CD14-positive monocyte (primary cell): ENCODE results near the gene BSG. TPM values are rescaled to one million over a fixed set of nuclear protein-coding genes. Genes with fewer than 3 reads are reported as not detected.

Experiments used
- DNase-seq, 3 donors: peaks; one replicate each; pipeline ENCODE4 v3.0.0-alpha.2; 2011 to 2022
- H2AFZ ChIP-seq: 2 replicates; pipeline ENCODE4 v1.6.0; 2012; ENCODE audit warnings: mild to moderate bottlenecking, low read depth, low read length, inconsistent platforms; ENCODE audit not compliant: insufficient read depth, poor library complexity, severe bottlenecking
- H3K27ac ChIP-seq, 2 donors: 1 replicate in 1 of 2; 2 replicates in 1 of 2; pipeline ENCODE4 v1.5.1; 2012 to 2013; ENCODE audit warnings: low read length in 2 of 2, control low read depth in 1 of 2, inconsistent platforms in 1 of 2, low read depth in 1 of 2, mild to moderate bottlenecking in 1 of 2
- H3K27me3 ChIP-seq, 2 donors: one replicate each; pipeline versions ENCODE4 v1.6.0 to v1.6.1; 2011 to 2013; ENCODE audit warnings: low read length in 2 of 2; ENCODE audit not compliant: control insufficient read depth in 2 of 2, insufficient read depth in 2 of 2
- H3K36me3 ChIP-seq, 2 donors: replicated peaks in 1 of 2; 1 replicate in 1 of 2; 2 replicates in 1 of 2; pipeline versions ENCODE4 v1.5.1 to v1.6.1; 2012 to 2013; ENCODE audit warnings: low read length in 2 of 2, control low read depth in 1 of 2, inconsistent platforms in 1 of 2, mild to moderate bottlenecking in 1 of 2; ENCODE audit not compliant: insufficient read depth in 2 of 2, control insufficient read depth in 1 of 2
- H3K4me1 ChIP-seq, 2 donors: 1 replicate in 1 of 2; 2 replicates in 1 of 2; pipeline versions ENCODE4 v1.5.1 to v1.6.1; 2012 to 2013; ENCODE audit warnings: low read length in 2 of 2, control low read depth in 1 of 2, inconsistent platforms in 1 of 2, mild to moderate bottlenecking in 1 of 2, moderate library complexity in 1 of 2; ENCODE audit not compliant: insufficient read depth in 2 of 2, control insufficient read depth in 1 of 2
- H3K4me2 ChIP-seq: replicated peaks from 2 replicates; pipeline ENCODE3; 2012; ENCODE audit warnings: low read length, moderate library complexity, mild to moderate bottlenecking; ENCODE audit not compliant: poor library complexity, severe bottlenecking; ENCODE audit errors: extremely low read depth
- H3K4me3 ChIP-seq, 3 experiments: fragments of 200-600 bp in 1 of 3; sonication (generic) in 1 of 3; replicated peaks in 1 of 3; 1 replicate in 2 of 3; 2 replicates in 1 of 3; pipeline ENCODE4 v1.5.1; 2011 to 2013; ENCODE audit warnings: low read length in 3 of 3, mild to moderate bottlenecking in 3 of 3, control low read depth in 2 of 3, low read depth in 2 of 3, inconsistent platforms in 1 of 3, moderate library complexity in 1 of 3
- H3K79me2 ChIP-seq: 2 replicates; pipeline ENCODE4 v1.6.0; 2012; ENCODE audit warnings: mild to moderate bottlenecking, control low read depth, inconsistent platforms, low read length, moderate library complexity; ENCODE audit not compliant: insufficient read depth
- H3K9ac ChIP-seq: 2 replicates; pipeline ENCODE4 v1.6.0; 2017; ENCODE audit warnings: low read length, mild to moderate bottlenecking; ENCODE audit not compliant: insufficient read depth, poor library complexity, severe bottlenecking
- H3K9me3 ChIP-seq, 2 donors: replicated peaks in 1 of 2; 1 replicate in 1 of 2; 2 replicates in 1 of 2; pipeline versions ENCODE4 v1.5.1 to v1.6.1; 2012 to 2013; ENCODE audit warnings: low read length in 2 of 2, control low read depth in 1 of 2; ENCODE audit not compliant: control insufficient read depth in 1 of 2, insufficient read depth in 1 of 2
- H4K20me1 ChIP-seq: 2 replicates; pipeline ENCODE4 v1.6.0; 2012; ENCODE audit warnings: mild to moderate bottlenecking, low read length, control low read depth, moderate library complexity; ENCODE audit not compliant: insufficient read depth
- H3K27ac Mint-ChIP-seq, 7 donors: one replicate each; pipeline ENCODE4 v1.8.0; 2020; ENCODE audit warnings: mild to moderate bottlenecking in 7 of 7, mixed read lengths in 7 of 7, moderate library complexity in 6 of 7, inconsistent platforms in 2 of 7
- H3K27me3 Mint-ChIP-seq, 3 donors: one replicate each; pipeline ENCODE4 v1.8.0; 2021 to 2022; ENCODE audit warnings: low read depth in 3 of 3, mild to moderate bottlenecking in 3 of 3, mixed read lengths in 3 of 3, moderate library complexity in 3 of 3, inconsistent platforms in 1 of 3
- H3K36me3 Mint-ChIP-seq, 2 donors: one replicate each; pipeline ENCODE4 v1.8.0; 2020; ENCODE audit warnings: mixed read lengths in 2 of 2, inconsistent platforms in 1 of 2, mild to moderate bottlenecking in 1 of 2
- H3K4me1 Mint-ChIP-seq: one replicate; pipeline ENCODE4 v1.8.0; 2020; ENCODE audit warnings: mild to moderate bottlenecking, mixed read lengths
- H3K4me3 Mint-ChIP-seq, 2 donors: one replicate each; pipeline ENCODE4 v1.8.0; 2020; ENCODE audit warnings: mild to moderate bottlenecking in 2 of 2, mixed read lengths in 2 of 2, moderate library complexity in 1 of 2
- H3K9me3 Mint-ChIP-seq, 7 donors: one replicate each; pipeline ENCODE4 v1.8.0; 2020 to 2022; ENCODE audit warnings: mixed read lengths in 7 of 7, mild to moderate bottlenecking in 6 of 7, moderate library complexity in 6 of 7, inconsistent platforms in 2 of 7
- CTCF ChIP-seq: fragments of 200-600 bp; IDR thresholded peaks from one replicate; pipeline ENCODE4 v1.8.0; 2022; ENCODE audit warnings: antibody characterized with exemption, mild to moderate bottlenecking
- whole genome bisulfite sequencing: methylation state at CpG from one replicate; pipeline ENCODE4 v1.1.5; 2013; ENCODE audit warnings: missing lambda C conversion rate; ENCODE audit not compliant: insufficient coverage; 5-methylcytosine and 5-hydroxymethylcytosine counted together
- intact Hi-C, 2 donors: fragments of 100-400 bp; cut with micrococcal nuclease; formaldehyde crosslinking; loops; one replicate each; pipeline versions ENCODE4 v1.15.0 to v1.15.1; 2023
- polyA plus RNA-seq, 3 donors: library from polyadenylated mRNA; depleted of rRNA in 1 of 3; unstranded in 2 of 3; stranded (reverse) in 1 of 3; fragments of 300-500 nt in 2 of 3; fragments of >200 nt in 1 of 3; fragmentation: Illumina TruSeq in 2 of 3; gene quantifications; 1 replicate in 2 of 3; 2 replicates in 1 of 3; pipeline ENCODE4 v1.2.3, GENCODE V29; 2012 to 2021

Gene BSG
- polyA plus RNA-seq, 3 donors, result 190 to 431 (median 364) TPM

- Mint-ChIP-seq H3K27ac (no peak overlapping the region), H3K27me3 (peaks cover 26 to 52% (median 45%) of the 10 kb centered on the region in 3 donors), H3K36me3 (no peaks in the 10 kb centered on the region), H3K4me3 (no peak overlapping the region), H3K9me3 (peaks cover 0 to 18% (median 6%) of the 10 kb centered on the region in 7 donors), H3K4me1 (no peaks in the 10 kb centered on the region)
- Histone ChIP-seq H3K4me1 (no peaks in the 10 kb centered on the region), H3K9ac (no peak overlapping the region), H3K79me2 (no peaks in the 10 kb centered on the region), H3K27ac (no peak overlapping the region), H3K4me3 (no peak overlapping the region), H3K27me3 (peaks cover 5 to 24% of the 10 kb centered on the region in 2 donors), H3K4me2 (no peak overlapping the region), H2AFZ (no peak overlapping the region), H4K20me1 (no peaks in the 10 kb centered on the region), H3K36me3 (no peaks in the 10 kb centered on the region), H3K9me3 (peaks cover 5 to 6% of the 10 kb centered on the region in 2 donors)
- TF ChIP-seq CTCF, result no peak
- WGBS, result 78% methylated on average over 21 of the region's 24 CpGs
- intact Hi-C loops, result no loop called here
- no peak for DNase-seq
These were observed 22.0 kb downstream of the BSG start for GRCh38 chr19:594265-594870.

GRCh38 chr19:595326-596262 lies 23.2 kb downstream of the BSG start:
- Histone ChIP-seq H3K9me3 (peaks cover 5 to 6% of the 10 kb centered on the region in 2 donors), H3K27me3 (peaks cover 5 to 24% of the 10 kb centered on the region in 2 donors), H3K36me3 (no peaks in the 10 kb centered on the region), H3K9ac (no peak overlapping the region), H3K4me2 (no peak overlapping the region), H3K4me3 (no peak overlapping the region), H3K79me2 (no peaks in the 10 kb centered on the region), H4K20me1 (no peaks in the 10 kb centered on the region), H3K27ac (no peak overlapping the region), H3K4me1 (no peaks in the 10 kb centered on the region), H2AFZ (no peak overlapping the region)
- H3K4me1 Mint-ChIP-seq, result no peaks in the 10 kb centered on the region
- intact Hi-C loops, result no loop called here
- no peak overlapping the region for H3K4me3 Mint-ChIP-seq
- H3K27ac Mint-ChIP-seq, result peak overlapping the region in 1 of 7 donors; percentile 35
- no peak for DNase-seq
- H3K36me3 Mint-ChIP-seq, result no peaks in the 10 kb centered on the region
- TF ChIP-seq CTCF, result no peak
- 85% methylated on average over 39 of the region's 42 CpGs for WGBS
- peaks cover 28 to 52% (median 47%) of the 10 kb centered on the region in 3 donors for H3K27me3 Mint-ChIP-seq
- peaks cover 0 to 18% (median 6%) of the 10 kb centered on the region in 7 donors for H3K9me3 Mint-ChIP-seq
